ENCODE data around the gene FBXL22. TPM values are rescaled to one million over a fixed set of nuclear protein-coding genes. Genes with fewer than 3 reads are reported as not detected.

Gene FBXL22
- total RNA-seq: 1 to 10 TPM; 1.9 to 2.2 TPM
- 1 to 10 TPM in 1 of 2 donors, under 1 TPM in 1; 0.50 to 2.0 TPM for polyA plus RNA-seq

GRCh38 chr15:63597038-63597790 lies at the start of gene FBXL22:
TSS of gene FBXL22 (plus strand) at chr15:63597387. CDS start at chr15:63597393, 6 bp downstream.
- H3K4me3 Mint-ChIP-seq: peak within 1 kb of the TSS in 4 of 8 donors; percentile 7 to 47 (median 22)
- CTCF ChIA-PET (ENCODE audit: partially characterized antibody): interaction anchor here (0.9 to 5.7 kb wide), 7 partner anchors 9 to 738 kb away, joined by 3 to 64 read pairs (median 7); no protein-coding TSS in a partner anchor

DNA sequence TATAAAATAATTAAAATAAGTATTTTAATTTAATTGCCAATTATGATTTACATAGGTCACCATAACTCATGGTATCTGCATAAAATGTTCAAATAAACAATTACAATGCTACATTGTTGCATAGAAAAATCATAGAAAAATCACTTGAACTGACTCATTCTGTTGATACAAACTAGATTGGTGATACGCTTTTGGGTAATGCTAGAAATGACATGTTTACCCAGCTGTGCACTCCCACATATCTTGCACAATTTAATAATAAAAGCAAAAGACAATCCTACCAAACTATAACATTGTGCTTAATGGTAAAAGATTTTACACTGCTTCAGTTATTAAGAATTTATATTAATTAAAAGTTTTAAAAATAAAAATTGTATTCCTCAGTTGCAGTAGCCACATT lies 45.8 kb upstream of the FBXL22 start:
- H3K9me3 Mint-ChIP-seq: no peaks in the 10 kb centered on the region
- DNase-seq: no peak
- Histone ChIP-seq H3K4me1 (ENCODE audit: insufficient read depth, low read length) (peaks cover 42% of the 10 kb centered on the region), H3K36me3 (ENCODE audit: insufficient read depth, low read length) (peaks cover 2% of the 10 kb centered on the region), H3K4me3 (ENCODE audit: low read length in 2 of 2) (no peak overlapping the region), H3K27me3 (ENCODE audit: insufficient read depth, low read length) (no peaks in the 10 kb centered on the region), H3K27ac (ENCODE audit: low read depth, low read length) (no peak overlapping the region), H3K9me3 (ENCODE audit: control insufficient read depth in 1 of 2, low read length in 2 of 2) (no peaks in the 10 kb centered on the region)
- H3K36me3 Mint-ChIP-seq: peaks cover 11 to 47% of the 10 kb centered on the region in 2 donors
- no peak overlapping the region for H3K4me3 Mint-ChIP-seq
- intact Hi-C loops (cut with micrococcal nuclease): no loop called here
- no peaks in the 10 kb centered on the region for H3K27me3 Mint-ChIP-seq
- ChIA-PET POLR2A (ENCODE audit: partially characterized antibody) (interaction anchor here (2.0 kb wide), 1 partner anchor 47 kb away, joined by 17 read pairs; the partner anchor contains the start of gene USP3), CTCF (ENCODE audit: partially characterized antibody) (interaction anchor here (1.5 to 2.4 kb wide), 2 partner anchors 64 to 85 kb away, joined by 6 to 10 read pairs; no protein-coding TSS in a partner anchor)
- peaks cover 34 to 65% (median 47%) of the 10 kb centered on the region in 4 donors for H3K4me1 Mint-ChIP-seq
- H3K27ac Mint-ChIP-seq: no peak overlapping the region

More at GRCh38 chr15:63597038-63597790, at the start of gene FBXL22:
- H3K36me3 Mint-ChIP-seq: peaks cover 18 to 26% of the 10 kb centered on the region in 2 donors
- DNase-seq: no peak
- no peak within 1 kb of the TSS for H3K4me3 ChIP-seq (ENCODE audit: low read length in 2 of 2)
- H3K9me3 ChIP-seq (ENCODE audit: control insufficient read depth in 1 of 2, low read length in 2 of 2): no peaks in the 10 kb centered on the region
- peaks cover 0 to 11% (median 0%) of the 10 kb centered on the region in 8 donors for H3K9me3 Mint-ChIP-seq
- H3K27me3 Mint-ChIP-seq: no peaks in the 10 kb centered on the region
- intact Hi-C loops (cut with micrococcal nuclease): loop anchor here (10.0 kb wide), 1 partner anchor 52 kb away; no protein-coding TSS in a partner anchor
- POLR2A ChIA-PET (ENCODE audit: partially characterized antibody): interaction anchor here (0.7 to 9.9 kb wide), 9 partner anchors 8 to 236 kb away, joined by 3 to 135 read pairs (median 6); partner anchors contain the start of genes HERC1 and USP3
- no peaks in the 10 kb centered on the region for H3K27me3 ChIP-seq (ENCODE audit: insufficient read depth, low read length)
- H3K27ac Mint-ChIP-seq: peak within 1 kb of the TSS; percentile 39 to 94 (median 86)
- peaks cover 32% of the 10 kb centered on the region for H3K4me1 ChIP-seq (ENCODE audit: insufficient read depth, low read length)
- H3K36me3 ChIP-seq (ENCODE audit: insufficient read depth, low read length): no peaks in the 10 kb centered on the region
- peaks cover 26 to 79% (median 42%) of the 10 kb centered on the region in 4 donors for H3K4me1 Mint-ChIP-seq
- no peak within 1 kb of the TSS for H3K27ac ChIP-seq (ENCODE audit: low read depth, low read length)

- Mint-ChIP-seq H3K4me3 (peak overlapping the region in 2 of 8 donors; percentile 26 to 53), H3K36me3 (peaks cover 26 to 53% of the 10 kb centered on the region in 2 donors), H3K27ac (peak overlapping the region in 6 of 7 donors; percentile 19 to 79 (median 54)), H3K4me1 (peaks cover 34 to 60% (median 49%) of the 10 kb centered on the region in 4 donors), H3K27me3 (no peaks in the 10 kb centered on the region), H3K9me3 (no peaks in the 10 kb centered on the region)
- Histone ChIP-seq H3K27ac (ENCODE audit: low read depth, low read length) (peak overlapping the region; percentile 9), H3K36me3 (ENCODE audit: insufficient read depth, low read length) (peaks cover 10% of the 10 kb centered on the region), H3K4me3 (ENCODE audit: low read length in 2 of 2) (no peak overlapping the region), H3K27me3 (ENCODE audit: insufficient read depth, low read length) (no peaks in the 10 kb centered on the region), H3K4me1 (ENCODE audit: insufficient read depth, low read length) (peaks cover 42% of the 10 kb centered on the region), H3K9me3 (ENCODE audit: control insufficient read depth in 1 of 2, low read length in 2 of 2) (no peaks in the 10 kb centered on the region)
- intact Hi-C loops (cut with micrococcal nuclease): no loop called here
- peak in 2 of 5 donors; percentile 9 for DNase-seq
- CTCF ChIA-PET (ENCODE audit: partially characterized antibody): interaction anchor here (1.0 to 2.4 kb wide), 11 partner anchors 9 to 89 kb away, joined by 3 to 19 read pairs (median 6); no protein-coding TSS in a partner anchor
- POLR2A ChIA-PET (ENCODE audit: partially characterized antibody): interaction anchor here (0.9 to 2.1 kb wide), 8 partner anchors 9 to 66 kb away, joined by 3 to 12 read pairs (median 6); no protein-coding TSS in a partner anchor
These were observed 43.8 kb upstream of the FBXL22 start for GRCh38 chr15:63553388-63553791.

DNA sequence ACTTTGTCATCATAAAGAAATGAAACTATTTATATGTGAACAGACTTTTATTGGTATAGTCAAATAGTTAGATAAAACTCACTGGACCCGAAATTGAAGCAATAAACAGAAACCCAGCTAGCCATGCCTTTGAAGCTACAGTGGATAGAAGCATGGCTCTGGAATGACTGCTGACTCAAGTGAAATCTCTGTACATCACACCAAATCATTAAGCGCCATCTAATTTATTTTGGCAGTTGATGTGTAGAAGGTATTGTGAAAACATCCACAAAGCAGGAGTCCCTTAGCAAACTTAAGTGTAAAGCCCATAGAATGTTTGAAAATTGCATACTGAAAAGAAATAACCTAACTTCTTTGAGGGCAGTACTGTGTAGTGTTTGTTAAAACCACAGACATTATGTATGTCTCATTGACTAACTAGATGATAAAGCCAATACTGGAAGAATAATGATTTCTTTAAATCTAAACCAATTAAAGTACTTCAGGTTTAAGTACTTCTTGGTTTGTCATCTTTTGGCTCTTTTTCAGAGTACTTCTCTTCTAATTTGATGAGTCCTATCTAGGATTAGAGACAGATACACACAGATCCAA lies 42.8 kb upstream of the FBXL22 start:
- Histone ChIP-seq H3K27ac (ENCODE audit: low read depth, low read length) (no peak overlapping the region), H3K4me1 (ENCODE audit: insufficient read depth, low read length) (peaks cover 42% of the 10 kb centered on the region), H3K9me3 (ENCODE audit: control insufficient read depth in 1 of 2, low read length in 2 of 2) (no peaks in the 10 kb centered on the region), H3K4me3 (ENCODE audit: low read length in 2 of 2) (no peak overlapping the region), H3K27me3 (ENCODE audit: insufficient read depth, low read length) (no peaks in the 10 kb centered on the region), H3K36me3 (ENCODE audit: insufficient read depth, low read length) (peaks cover 16% of the 10 kb centered on the region)
- intact Hi-C loops (cut with micrococcal nuclease): no loop called here
- POLR2A ChIA-PET (ENCODE audit: partially characterized antibody): interaction anchor here (0.9 to 2.1 kb wide), 7 partner anchors 10 to 67 kb away, joined by 3 to 12 read pairs (median 6); no protein-coding TSS in a partner anchor
- CTCF ChIA-PET (ENCODE audit: partially characterized antibody): interaction anchor here (1.0 to 2.4 kb wide), 8 partner anchors 9 to 88 kb away, joined by 3 to 19 read pairs (median 7); no protein-coding TSS in a partner anchor
- Mint-ChIP-seq H3K27me3 (no peaks in the 10 kb centered on the region), H3K36me3 (peaks cover 33 to 60% of the 10 kb centered on the region in 2 donors), H3K27ac (peak overlapping the region in 6 of 7 donors; percentile 21 to 73 (median 62)), H3K9me3 (no peaks in the 10 kb centered on the region), H3K4me1 (peaks cover 36 to 63% (median 48%) of the 10 kb centered on the region in 4 donors), H3K4me3 (peak overlapping the region in 1 of 8 donors; percentile 5)
- no peak for DNase-seq

- H3K36me3 Mint-ChIP-seq: peaks cover 40 to 63% of the 10 kb centered on the region in 2 donors
- ChIA-PET CTCF (ENCODE audit: partially characterized antibody) (interaction anchor here (3.1 kb wide), 1 partner anchor 89 kb away, joined by 14 read pairs; no protein-coding TSS in a partner anchor), POLR2A (ENCODE audit: partially characterized antibody) (interaction anchor here (1.5 kb wide), 1 partner anchor 51 kb away, joined by 6 read pairs; the partner anchor contains the start of gene USP3)
- H3K4me3 Mint-ChIP-seq: no peak overlapping the region
- Histone ChIP-seq H3K9me3 (ENCODE audit: control insufficient read depth in 1 of 2, low read length in 2 of 2) (no peaks in the 10 kb centered on the region), H3K27me3 (ENCODE audit: insufficient read depth, low read length) (no peaks in the 10 kb centered on the region), H3K36me3 (ENCODE audit: insufficient read depth, low read length) (peaks cover 21% of the 10 kb centered on the region), H3K27ac (ENCODE audit: low read depth, low read length) (no peak overlapping the region), H3K4me3 (ENCODE audit: low read length in 2 of 2) (no peak overlapping the region), H3K4me1 (ENCODE audit: insufficient read depth, low read length) (peaks cover 42% of the 10 kb centered on the region)
- DNase-seq: no peak
- intact Hi-C loops (cut with micrococcal nuclease): no loop called here
- H3K9me3 Mint-ChIP-seq: no peaks in the 10 kb centered on the region
- peaks cover 32 to 57% (median 46%) of the 10 kb centered on the region in 4 donors for H3K4me1 Mint-ChIP-seq
- H3K27ac Mint-ChIP-seq: peak overlapping the region in 4 of 7 donors; percentile 46 to 73 (median 56)
- H3K27me3 Mint-ChIP-seq: no peaks in the 10 kb centered on the region
These were observed 41.7 kb upstream of the FBXL22 start for GRCh38 chr15:63555507-63555906.

- Mint-ChIP-seq H3K27me3 (no peaks in the 10 kb centered on the region), H3K27ac (peak overlapping the region in 5 of 7 donors; percentile 17 to 80 (median 65)), H3K4me3 (no peak overlapping the region), H3K36me3 (peaks cover 47 to 70% of the 10 kb centered on the region in 2 donors), H3K4me1 (peaks cover 38 to 65% (median 50%) of the 10 kb centered on the region in 4 donors), H3K9me3 (no peaks in the 10 kb centered on the region)
- POLR2A ChIA-PET (ENCODE audit: partially characterized antibody): interaction anchor here (1.1 to 2.2 kb wide), 3 partner anchors 10 to 52 kb away, joined by 3 to 7 read pairs (median 6); partner anchors contain the start of genes FBXL22 and USP3
- no peaks in the 10 kb centered on the region for H3K9me3 ChIP-seq (ENCODE audit: control insufficient read depth in 1 of 2, low read length in 2 of 2)
- no peak for DNase-seq
- H3K36me3 ChIP-seq (ENCODE audit: insufficient read depth, low read length): peaks cover 28% of the 10 kb centered on the region
- H3K27me3 ChIP-seq (ENCODE audit: insufficient read depth, low read length): no peaks in the 10 kb centered on the region
- intact Hi-C loops (cut with micrococcal nuclease): no loop called here
- CTCF ChIA-PET (ENCODE audit: partially characterized antibody): interaction anchor here (0.9 to 3.1 kb wide), 5 partner anchors 11 to 89 kb away, joined by 3 to 14 read pairs (median 3); no protein-coding TSS in a partner anchor
- no peak overlapping the region for H3K4me3 ChIP-seq (ENCODE audit: low read length in 2 of 2)
- H3K4me1 ChIP-seq (ENCODE audit: insufficient read depth, low read length): peaks cover 42% of the 10 kb centered on the region
- no peak overlapping the region for H3K27ac ChIP-seq (ENCODE audit: low read depth, low read length)
These were observed 40.9 kb upstream of the FBXL22 start for GRCh38 chr15:63556246-63556645.

Data from CD4-positive, alpha-beta memory T cell (primary cell).